ENCODE results near the gene PRIMPOL.

The PRIMPOL gene

GRCh38 chr4:184689681-184690080 lies 40.1 kb downstream of the PRIMPOL start:
- Histone ChIP-seq H3K4me2 (no peak overlapping the region), H2AFZ (ENCODE audit: low read depth) (no peak overlapping the region), H3K9ac (no peak overlapping the region), H3K4me1 (ENCODE audit: low read depth, poor library complexity, severe bottlenecking) (peaks cover 7% of the 10 kb centered on the region), H3K36me3 (ENCODE audit: insufficient read depth) (peaks cover 5% of the 10 kb centered on the region; the same call in 1 of the 2 replicates), H3K27ac (no peak overlapping the region), H3K27me3 (ENCODE audit: insufficient read depth, low read depth) (no peaks in the 10 kb centered on the region), H3K79me2 (ENCODE audit: insufficient read depth, low read depth) (no peaks in the 10 kb centered on the region), H3K4me3 (IDR thresholded peaks at IDR 0.05; ENCODE audit: insufficient read depth, low read depth, low read length) (no peak overlapping the region), H4K20me1 (ENCODE audit: insufficient read depth) (no peaks in the 10 kb centered on the region)
- TF ChIP-seq, protein P1, sequence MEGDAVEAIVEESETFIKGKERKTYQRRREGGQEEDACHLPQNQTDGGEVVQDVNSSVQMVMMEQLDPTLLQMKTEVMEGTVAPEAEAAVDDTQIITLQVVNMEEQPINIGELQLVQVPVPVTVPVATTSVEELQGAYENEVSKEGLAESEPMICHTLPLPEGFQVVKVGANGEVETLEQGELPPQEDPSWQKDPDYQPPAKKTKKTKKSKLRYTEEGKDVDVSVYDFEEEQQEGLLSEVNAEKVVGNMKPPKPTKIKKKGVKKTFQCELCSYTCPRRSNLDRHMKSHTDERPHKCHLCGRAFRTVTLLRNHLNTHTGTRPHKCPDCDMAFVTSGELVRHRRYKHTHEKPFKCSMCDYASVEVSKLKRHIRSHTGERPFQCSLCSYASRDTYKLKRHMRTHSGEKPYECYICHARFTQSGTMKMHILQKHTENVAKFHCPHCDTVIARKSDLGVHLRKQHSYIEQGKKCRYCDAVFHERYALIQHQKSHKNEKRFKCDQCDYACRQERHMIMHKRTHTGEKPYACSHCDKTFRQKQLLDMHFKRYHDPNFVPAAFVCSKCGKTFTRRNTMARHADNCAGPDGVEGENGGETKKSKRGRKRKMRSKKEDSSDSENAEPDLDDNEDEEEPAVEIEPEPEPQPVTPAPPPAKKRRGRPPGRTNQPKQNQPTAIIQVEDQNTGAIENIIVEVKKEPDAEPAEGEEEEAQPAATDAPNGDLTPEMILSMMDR (conservative IDR thresholded peaks at IDR 0.05; ENCODE audit: low read depth, low read length) = no peak

GRCh38 chr4:184693056-184693455 lies 43.5 kb downstream of the PRIMPOL start:
- peaks cover 5% of the 10 kb centered on the region; the same call in 1 of the 2 replicates for H3K36me3 ChIP-seq (ENCODE audit: insufficient read depth)
- H3K4me1 ChIP-seq (ENCODE audit: low read depth, poor library complexity, severe bottlenecking) = peaks cover 32% of the 10 kb centered on the region
- H3K27me3 ChIP-seq (ENCODE audit: insufficient read depth, low read depth) = no peaks in the 10 kb centered on the region
- no peaks in the 10 kb centered on the region for H4K20me1 ChIP-seq (ENCODE audit: insufficient read depth)
- H3K79me2 ChIP-seq (ENCODE audit: insufficient read depth, low read depth) = no peaks in the 10 kb centered on the region
- H3K4me3 ChIP-seq (IDR thresholded peaks at IDR 0.05; ENCODE audit: insufficient read depth, low read depth, low read length) = no peak overlapping the region
- H2AFZ ChIP-seq (ENCODE audit: low read depth) = no peak overlapping the region
- no peak overlapping the region for H3K27ac ChIP-seq
- TF ChIP-seq, protein P1 (conservative IDR thresholded peaks at IDR 0.05; ENCODE audit: low read depth, low read length) = no peak
- no peak overlapping the region for H3K4me2 ChIP-seq
- no peak overlapping the region for H3K9ac ChIP-seq

DNA sequence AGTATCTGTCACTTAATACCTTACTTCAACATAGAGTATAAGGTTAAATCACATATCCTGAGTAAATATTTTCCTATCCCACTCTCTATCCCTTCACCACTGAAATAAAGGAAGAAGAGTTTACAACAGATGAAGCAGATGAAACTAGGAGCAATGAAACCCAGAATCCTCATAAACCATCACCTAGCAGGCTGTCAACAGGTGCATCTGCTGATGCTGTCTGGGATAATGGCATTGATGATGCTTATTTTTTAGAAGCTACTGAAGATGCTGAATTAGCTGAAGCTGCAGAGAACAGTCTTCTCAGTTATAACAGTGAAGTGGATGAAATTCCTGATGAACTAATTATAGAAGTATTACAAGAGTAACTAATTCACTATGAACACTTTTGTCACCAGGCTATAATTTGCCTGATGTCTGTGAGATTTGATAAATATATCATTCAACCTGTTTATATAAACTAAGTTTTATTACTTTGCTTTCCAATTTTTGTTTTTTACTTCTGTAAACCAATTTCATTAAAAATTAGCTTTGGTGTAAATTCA lies 44.9 kb downstream of the PRIMPOL start:
- no peaks in the 10 kb centered on the region for H3K27me3 ChIP-seq (ENCODE audit: insufficient read depth, low read depth)
- no peak overlapping the region for H3K9ac ChIP-seq
- H3K27ac ChIP-seq = no peak overlapping the region
- TF ChIP-seq, protein P1 (conservative IDR thresholded peaks at IDR 0.05; ENCODE audit: low read depth, low read length) = no peak
- peaks cover 5% of the 10 kb centered on the region; the same call in 1 of the 2 replicates for H3K36me3 ChIP-seq (ENCODE audit: insufficient read depth)
- H2AFZ ChIP-seq (ENCODE audit: low read depth) = no peak overlapping the region
- no peaks in the 10 kb centered on the region for H4K20me1 ChIP-seq (ENCODE audit: insufficient read depth)
- H3K4me1 ChIP-seq (ENCODE audit: low read depth, poor library complexity, severe bottlenecking) = peaks cover 47% of the 10 kb centered on the region
- H3K79me2 ChIP-seq (ENCODE audit: insufficient read depth, low read depth) = no peaks in the 10 kb centered on the region
- H3K4me2 ChIP-seq = no peak overlapping the region
- no peak overlapping the region for H3K4me3 ChIP-seq (IDR thresholded peaks at IDR 0.05; ENCODE audit: insufficient read depth, low read depth, low read length)

DNA sequence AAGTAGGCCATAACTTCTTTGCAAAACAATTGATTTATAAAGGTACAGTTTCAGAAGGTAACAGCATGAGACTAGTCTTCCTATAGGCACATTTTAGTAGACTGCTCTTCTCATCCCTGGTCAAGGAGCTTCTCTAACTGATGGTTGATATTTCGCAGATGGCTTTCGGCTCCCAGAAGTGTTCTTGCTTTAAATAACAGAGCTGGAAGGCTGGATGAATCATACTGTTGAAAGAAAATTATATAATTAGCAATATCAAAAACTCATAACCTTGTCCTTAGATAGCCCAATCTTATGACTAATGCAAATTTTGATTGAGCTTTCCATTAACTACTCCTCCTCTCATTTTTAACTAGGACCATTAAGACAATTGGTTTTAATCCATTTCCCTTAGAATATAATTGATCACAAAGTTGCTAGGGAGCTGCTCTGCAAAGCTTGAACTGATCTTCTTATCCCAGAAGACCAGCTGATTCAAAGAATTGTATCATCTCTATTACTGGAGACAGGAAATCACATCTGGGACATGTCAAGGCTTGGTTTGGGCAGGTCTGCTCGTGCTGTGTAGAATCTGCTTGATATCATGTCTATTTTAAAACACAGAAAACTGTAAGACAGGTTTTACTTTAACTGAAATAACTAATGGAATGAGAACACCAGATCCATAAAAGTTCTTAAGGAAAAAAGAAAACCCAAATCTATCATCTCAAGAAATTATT lies 45.8 kb downstream of the PRIMPOL start:
- Histone ChIP-seq H3K4me1 (ENCODE audit: low read depth, poor library complexity, severe bottlenecking) (peaks cover 55% of the 10 kb centered on the region), H3K9ac (no peak overlapping the region), H2AFZ (ENCODE audit: low read depth) (no peak overlapping the region), H3K4me2 (peak overlapping the region; percentile 83), H3K4me3 (IDR thresholded peaks at IDR 0.05; ENCODE audit: insufficient read depth, low read depth, low read length) (no peak overlapping the region), H3K27me3 (ENCODE audit: insufficient read depth, low read depth) (no peaks in the 10 kb centered on the region), H3K79me2 (ENCODE audit: insufficient read depth, low read depth) (no peaks in the 10 kb centered on the region), H3K27ac (peak overlapping the region; percentile 82; the same call in 1 of the 2 replicates), H3K36me3 (ENCODE audit: insufficient read depth) (peaks cover 5% of the 10 kb centered on the region; the same call in 1 of the 2 replicates), H4K20me1 (ENCODE audit: insufficient read depth) (no peaks in the 10 kb centered on the region)
- TF ChIP-seq, protein P1 (conservative IDR thresholded peaks at IDR 0.05; ENCODE audit: low read depth, low read length) = no peak
